Transverse colon (tissue), 4 donors: ENCODE measurements around the gene KIAA1614. TPM values are rescaled to one million over a fixed set of nuclear protein-coding genes. Genes with fewer than 3 reads are reported as not detected.

ENCODE experiments used
- DNase-seq: peaks from one replicate; pipeline ENCODE4 v3.0.0-alpha.2; 2019
- H3K27ac ChIP-seq, 4 donors: fragments of 200-600 bp; sonication (generic); 2 replicates each; pipeline ENCODE4 v1.5.1; 2016 to 2018; ENCODE audit warnings: inconsistent platforms in 4 of 4
- H3K27me3 ChIP-seq: fragments of 200-600 bp; sonication (generic); 2 replicates; pipeline ENCODE4 v1.5.1; 2017; ENCODE audit warnings: inconsistent platforms
- H3K36me3 ChIP-seq, 4 donors: fragments of 200-600 bp; sonication (generic); 2 replicates each; pipeline ENCODE4 v1.5.1; 2017 to 2019; ENCODE audit warnings: inconsistent platforms in 4 of 4
- H3K4me1 ChIP-seq, 4 donors: fragments of 200-600 bp; sonication (generic); 2 replicates each; pipeline ENCODE4 v1.5.1; 2017 to 2020; ENCODE audit warnings: inconsistent platforms in 4 of 4
- H3K4me3 ChIP-seq, 4 donors: fragments of 200-600 bp; sonication (generic); 1 replicate in 1 of 4; 2 replicates in 3 of 4; pipeline versions ENCODE4 v1.5.1 to v1.6.1; 2017 to 2019; ENCODE audit warnings: inconsistent platforms in 4 of 4
- H3K9me3 ChIP-seq, 2 donors: fragments of 200-600 bp; sonication (generic); 2 replicates each; pipeline ENCODE4 v1.5.1; 2017 to 2019; ENCODE audit warnings: inconsistent platforms in 2 of 2
- CTCF ChIP-seq, 5 experiments: fragments of 200-600 bp in 3 of 5; fragments of 450-650 bp in 2 of 5; sonication (generic) in 3 of 5; IDR thresholded peaks; 1 replicate in 2 of 5; 2 replicates in 3 of 5; pipeline ENCODE4 v1.5.1; 2016 to 2017; ENCODE audit warnings: antibody characterized with exemption in 5 of 5, inconsistent platforms in 3 of 5, mild to moderate bottlenecking in 2 of 5, moderate library complexity in 1 of 5
- EP300 ChIP-seq: sonication (generic); formaldehyde crosslinking; IDR thresholded peaks from one replicate; pipeline ENCODE4 v1.6.1; 2017; ENCODE audit warnings: antibody characterized with exemption, low read depth
- POLR2A ChIP-seq: fragments of 450-650 bp; IDR thresholded peaks from one replicate; pipeline ENCODE4 v1.6.1; 2016; ENCODE audit warnings: antibody characterized with exemption, mild to moderate bottlenecking, moderate library complexity
- POLR2AphosphoS5 ChIP-seq, 3 donors: sonication (generic); formaldehyde crosslinking; IDR thresholded peaks; one replicate each; pipeline ENCODE4 v1.6.1; 2016; ENCODE audit warnings: antibody characterized with exemption in 3 of 3
- WGBS, 2 donors: methylation state at CpG; one replicate each; pipeline ENCODE4 v1.1.5; 2018; ENCODE audit warnings: low coverage in 1 of 2; 5-methylcytosine and 5-hydroxymethylcytosine counted together
- in situ Hi-C, 4 donors: fragments of 200-750 bp; cut with MboI; loops; one replicate each; pipeline versions ENCODE4 v1.15.0 to v1.15.1; 2017; ENCODE audit warnings: low sequenced_read_pairs in 3 of 4, low pct_ligation_motif_present in 1 of 4, low pct_unique_long_range_greater_than_20kb in 1 of 4
- intact Hi-C: fragments of 100-400 bp; cut with DNase I; formaldehyde crosslinking; loops from one replicate; pipeline ENCODE4 v1.15.1; 2023; ENCODE audit warnings: low total_unique reads
- total RNA-seq, 4 donors: library from RNA; depleted of rRNA; stranded (reverse); fragments of >200 nt; gene quantifications; one replicate each; pipeline ENCODE4 v1.1.0, GENCODE V29; 2016

The KIAA1614 gene
- total RNA-seq, 4 donors from 2014 or later: 2.3 to 9.4 (median 2.8) TPM

- intact Hi-C loops: no loop called here
- in situ Hi-C loops: no loop called here
- no peak for TF ChIP-seq POLR2AphosphoS5 (IDR thresholded peaks at IDR 0.05)
- TF ChIP-seq EP300: no peak
- TF ChIP-seq CTCF (IDR thresholded peaks at IDR 0.05): no peak
- no peak for TF ChIP-seq POLR2A
- Histone ChIP-seq H3K9me3 (no peaks in the 10 kb centered on the region), H3K4me1 (peaks cover 12 to 18% (median 16%) of the 10 kb centered on the region in 4 donors), H3K27ac (no peak overlapping the region), H3K4me3 (no peak overlapping the region), H3K27me3 (no peaks in the 10 kb centered on the region), H3K36me3 (no peaks in the 10 kb centered on the region)
- WGBS, 2 donors: 78 to 80% methylated on average over 1 to 4 of the region's 4 CpGs
- no peak for DNase-seq
These were observed 18.8 kb downstream of the KIAA1614 start for GRCh38 chr1:180931529-180931928.

GRCh38 chr1:180932378-180932777 is 19.7 kb downstream of the KIAA1614 start:
- no peaks in the 10 kb centered on the region for H3K36me3 ChIP-seq
- no peak for DNase-seq
- no peaks in the 10 kb centered on the region for H3K27me3 ChIP-seq
- no peak for TF ChIP-seq CTCF (IDR thresholded peaks at IDR 0.05)
- TF ChIP-seq POLR2A: no peak
- no peak for TF ChIP-seq POLR2AphosphoS5 (IDR thresholded peaks at IDR 0.05)
- TF ChIP-seq EP300: no peak
- no peak overlapping the region for H3K4me3 ChIP-seq
- H3K9me3 ChIP-seq: no peaks in the 10 kb centered on the region
- in situ Hi-C loops (no loop called here), intact Hi-C loops (no loop called here)
- peaks cover 6 to 11% (median 9%) of the 10 kb centered on the region in 4 donors for H3K4me1 ChIP-seq
- 95 to 96% methylated on average over 3 to 4 of the region's 4 CpGs for WGBS, 2 donors
- no peak overlapping the region for H3K27ac ChIP-seq

GRCh38 chr1:180933141-180933540 is 20.4 kb downstream of the KIAA1614 start:
- intact Hi-C loops: no loop called here
- no peaks in the 10 kb centered on the region for H3K9me3 ChIP-seq
- peaks cover 2 to 7% (median 4%) of the 10 kb centered on the region in 4 donors for H3K4me1 ChIP-seq
- no peak overlapping the region for H3K27ac ChIP-seq
- H3K4me3 ChIP-seq: no peak overlapping the region
- DNase-seq: no peak
- in situ Hi-C loops: no loop called here
- no peaks in the 10 kb centered on the region for H3K27me3 ChIP-seq
- TF ChIP-seq POLR2AphosphoS5 (IDR thresholded peaks at IDR 0.05): no peak
- TF ChIP-seq EP300: no peak
- no peak for TF ChIP-seq CTCF (IDR thresholded peaks at IDR 0.05)
- TF ChIP-seq POLR2A: no peak
- H3K36me3 ChIP-seq: no peaks in the 10 kb centered on the region

- in situ Hi-C loops (no loop called here), intact Hi-C loops (no loop called here)
- Histone ChIP-seq H3K4me1 (peaks cover 0 to 4% (median 0%) of the 10 kb centered on the region in 4 donors), H3K27ac (no peak overlapping the region), H3K27me3 (no peaks in the 10 kb centered on the region), H3K9me3 (no peaks in the 10 kb centered on the region), H3K36me3 (no peaks in the 10 kb centered on the region), H3K4me3 (no peak overlapping the region)
- DNase-seq: no peak
- no peak for TF ChIP-seq CTCF (IDR thresholded peaks at IDR 0.05)
- TF ChIP-seq EP300: no peak
- TF ChIP-seq POLR2A: no peak
- no peak for TF ChIP-seq POLR2AphosphoS5 (IDR thresholded peaks at IDR 0.05)
- 89% methylated on average over 7 of the region's 7 CpGs; no CpG with 5 or more reads in 1 of the 2 donors for WGBS, 2 donors
These were observed 21.9 kb downstream of the KIAA1614 start for GRCh38 chr1:180934563-180934962.
